Measurements from ENCODE around the gene MYH10.

GRCh38 chr17:8487130-8487645 is 143.3 kb downstream of the MYH10 start:
- TF ChIP-seq, protein P1, sequence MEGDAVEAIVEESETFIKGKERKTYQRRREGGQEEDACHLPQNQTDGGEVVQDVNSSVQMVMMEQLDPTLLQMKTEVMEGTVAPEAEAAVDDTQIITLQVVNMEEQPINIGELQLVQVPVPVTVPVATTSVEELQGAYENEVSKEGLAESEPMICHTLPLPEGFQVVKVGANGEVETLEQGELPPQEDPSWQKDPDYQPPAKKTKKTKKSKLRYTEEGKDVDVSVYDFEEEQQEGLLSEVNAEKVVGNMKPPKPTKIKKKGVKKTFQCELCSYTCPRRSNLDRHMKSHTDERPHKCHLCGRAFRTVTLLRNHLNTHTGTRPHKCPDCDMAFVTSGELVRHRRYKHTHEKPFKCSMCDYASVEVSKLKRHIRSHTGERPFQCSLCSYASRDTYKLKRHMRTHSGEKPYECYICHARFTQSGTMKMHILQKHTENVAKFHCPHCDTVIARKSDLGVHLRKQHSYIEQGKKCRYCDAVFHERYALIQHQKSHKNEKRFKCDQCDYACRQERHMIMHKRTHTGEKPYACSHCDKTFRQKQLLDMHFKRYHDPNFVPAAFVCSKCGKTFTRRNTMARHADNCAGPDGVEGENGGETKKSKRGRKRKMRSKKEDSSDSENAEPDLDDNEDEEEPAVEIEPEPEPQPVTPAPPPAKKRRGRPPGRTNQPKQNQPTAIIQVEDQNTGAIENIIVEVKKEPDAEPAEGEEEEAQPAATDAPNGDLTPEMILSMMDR (IDR thresholded peaks at IDR 0.05): no peak
- TF ChIP-seq POLR2AphosphoS5 (IDR thresholded peaks at IDR 0.05): no peak

Measured in upper lobe of left lung (tissue), 4 donors.